ENCODE data around the gene LPAR3. TPM values are rescaled to one million over a fixed set of nuclear protein-coding genes. Genes with fewer than 3 reads are reported as not detected.
A peak's percentile ranks its signal among the peaks of the same experiment; 100 is the strongest.
"Not testable (repeated sequence)": the region's sequence is repeated elsewhere in the genome, so short reads cannot be mapped to it uniquely, and the experiment has no call there.

The LPAR3 gene, protein sequence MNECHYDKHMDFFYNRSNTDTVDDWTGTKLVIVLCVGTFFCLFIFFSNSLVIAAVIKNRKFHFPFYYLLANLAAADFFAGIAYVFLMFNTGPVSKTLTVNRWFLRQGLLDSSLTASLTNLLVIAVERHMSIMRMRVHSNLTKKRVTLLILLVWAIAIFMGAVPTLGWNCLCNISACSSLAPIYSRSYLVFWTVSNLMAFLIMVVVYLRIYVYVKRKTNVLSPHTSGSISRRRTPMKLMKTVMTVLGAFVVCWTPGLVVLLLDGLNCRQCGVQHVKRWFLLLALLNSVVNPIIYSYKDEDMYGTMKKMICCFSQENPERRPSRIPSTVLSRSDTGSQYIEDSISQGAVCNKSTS
- polyA plus RNA-seq (ENCODE audit: insufficient read length in 10 of 10): 1 to 10 TPM in 1 of 10 donors, under 1 TPM in 7, not detected in 2; 0.05 to 1.3 (median 0.13) TPM
- long read RNA-seq, donor 1: 0 reads
- long read RNA-seq, donor 2: 0 reads
- long read RNA-seq, donor 3: 0 reads
- long read RNA-seq, donor 4: 0 reads
- long read RNA-seq, donor 5: 0 reads
- long read RNA-seq, donor 6: 0 reads
- long read RNA-seq, donor 7: 0 reads
- long read RNA-seq, donor 8: 0 reads
- long read RNA-seq, donor 9: 0 reads

DNA sequence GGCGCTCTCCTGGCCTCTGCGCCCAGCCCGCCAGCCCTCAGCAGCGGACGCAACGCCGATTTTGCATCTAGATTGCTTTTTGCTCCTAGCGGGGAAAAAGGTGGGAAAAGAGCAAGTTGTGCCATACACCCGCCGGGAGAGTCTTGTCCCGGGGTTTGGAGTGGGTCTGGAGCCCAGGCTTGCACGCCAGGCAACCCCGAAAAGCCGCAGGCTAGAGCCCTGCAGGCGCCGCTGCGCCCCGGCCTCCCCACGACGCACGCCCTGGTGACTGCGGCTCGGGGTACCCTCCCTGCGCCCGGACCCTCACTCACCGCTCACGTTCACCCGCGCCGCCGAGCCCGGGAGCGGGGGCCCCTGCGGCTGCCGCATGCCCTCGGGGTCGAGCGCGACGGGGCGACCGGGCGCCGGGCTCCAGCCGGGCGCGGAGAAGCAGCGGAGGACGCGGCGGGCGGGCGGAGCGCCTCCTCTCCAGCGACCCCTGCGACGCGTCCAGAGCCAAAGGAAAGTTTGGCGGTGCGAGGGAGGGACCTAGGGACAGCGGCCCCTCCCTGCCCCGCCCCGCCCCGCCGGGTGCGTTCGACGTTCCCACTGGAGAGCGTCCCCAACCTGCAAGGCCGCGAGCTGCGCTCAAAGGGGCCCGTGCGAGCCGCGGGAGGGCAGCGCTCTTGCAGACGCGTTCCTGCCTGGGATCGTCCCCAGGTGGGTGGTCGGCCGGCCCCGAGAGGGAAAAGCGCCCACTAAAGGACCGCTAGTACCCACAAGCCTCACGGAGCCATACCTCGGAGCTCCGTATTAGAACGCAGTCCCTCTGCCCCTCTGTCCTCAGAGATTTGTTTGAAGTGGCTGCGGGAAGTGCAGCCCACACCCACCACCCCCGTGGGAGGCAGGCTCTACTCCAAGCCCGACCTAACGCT is at the start of gene LPAR3:
LPAR3 (minus strand) TSS at position 502 of the 914 bp plus-strand sequence. CDS start 27,086 bp downstream, outside the sequence.
- DNase-seq: peak in 1 of 3 donors; percentile 16

DNA sequence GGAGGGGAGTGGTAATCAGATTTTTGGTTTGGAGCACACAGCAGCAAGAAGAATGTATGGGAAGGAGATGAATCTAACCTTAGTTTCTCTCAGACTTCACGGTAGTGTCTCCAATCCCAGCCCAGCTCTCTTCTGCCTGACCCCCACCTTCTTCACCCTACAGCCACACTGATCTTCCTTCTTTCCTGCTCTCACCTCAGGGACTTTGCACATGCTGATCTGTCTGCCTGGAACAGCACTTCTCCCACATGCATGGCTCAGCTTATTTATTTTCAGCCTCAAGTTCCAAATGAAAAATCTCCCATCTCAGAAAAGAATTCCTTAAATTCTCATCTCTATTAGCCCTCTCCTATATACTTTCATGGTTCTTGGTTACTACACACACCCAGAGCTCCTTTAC is 48.8 kb upstream of the LPAR3 start:
- DNase-seq: no peak

GRCh38 chr1:84940481-84940880 is 47.5 kb upstream of the LPAR3 start:
- DNase-seq: no peak

DNA sequence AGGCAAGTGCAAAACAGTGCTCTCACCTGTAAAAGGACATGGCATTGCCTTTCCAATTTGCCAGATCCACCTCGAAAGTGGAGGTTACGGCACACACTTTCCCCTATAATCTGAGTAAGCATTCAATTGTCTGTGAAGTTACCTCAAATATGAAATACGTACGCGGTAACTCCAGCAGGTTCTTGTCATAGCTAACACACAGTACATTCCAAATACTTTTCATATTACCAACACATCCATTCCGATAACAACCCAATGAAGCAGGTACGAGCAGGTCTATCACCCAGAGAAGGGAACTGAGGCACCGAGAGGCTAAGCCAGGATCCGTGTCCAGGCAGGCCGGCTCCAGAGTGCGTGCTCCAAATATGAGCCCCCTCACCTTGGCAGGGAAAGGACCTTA is 46.8 kb upstream of the LPAR3 start:
- no peak for DNase-seq

GRCh38 chr1:84939151-84939550 is 46.1 kb upstream of the LPAR3 start:
- peak in 1 of 3 donors; percentile 18 for DNase-seq

GRCh38 chr1:84936116-84936810 is 43.3 kb upstream of the LPAR3 start:
- DNase-seq: peak; percentile 61 to 81 (median 69)

- no peak for DNase-seq
Observed at GRCh38 chr1:84933011-84933611, 40.1 kb upstream of the LPAR3 start.

GRCh38 chr1:84930831-84931230 is 37.8 kb upstream of the LPAR3 start:
- DNase-seq: no peak

DNA sequence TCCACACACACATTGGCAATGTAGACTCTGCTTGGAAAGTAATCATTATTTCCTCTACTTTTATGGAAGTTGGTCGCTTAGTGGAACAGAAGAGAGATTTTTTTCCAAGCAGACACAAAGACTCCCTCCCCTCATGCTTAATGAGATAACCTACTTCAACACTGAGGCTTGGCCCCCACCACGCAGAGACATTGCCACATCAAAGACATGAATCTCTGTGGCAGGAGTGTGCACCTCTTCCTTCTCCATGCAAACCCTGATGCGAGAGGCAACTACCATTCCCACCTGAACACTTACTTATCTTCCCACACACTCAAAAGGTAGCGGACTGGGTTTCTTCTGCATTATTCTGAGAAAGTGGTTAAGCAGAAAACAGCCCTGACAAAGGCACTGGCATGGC is 37.3 kb upstream of the LPAR3 start:
- no peak for DNase-seq

DNA sequence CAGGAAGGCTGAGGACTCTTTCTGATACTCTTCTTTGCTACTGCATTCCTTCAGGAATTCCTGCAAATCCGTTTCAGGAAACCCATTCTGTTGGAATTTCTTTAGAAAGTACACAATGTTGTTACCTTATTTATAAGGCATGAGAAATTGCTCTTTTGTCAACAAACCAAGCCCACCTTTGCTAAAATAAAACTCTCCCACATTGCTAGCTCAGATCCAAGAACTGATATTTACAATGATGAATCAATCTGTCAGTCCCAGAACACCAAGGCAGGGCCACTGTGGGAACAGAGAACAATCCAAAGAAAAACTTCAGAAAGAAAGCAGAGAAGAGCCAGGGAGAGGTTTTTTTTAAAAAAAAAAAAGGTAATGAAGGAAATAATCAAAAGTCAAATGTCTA is 36.6 kb upstream of the LPAR3 start:
- DNase-seq: no peak

- DNase-seq: no peak
Observed at GRCh38 chr1:84928979-84929378, 36.0 kb upstream of the LPAR3 start.

- no peak for DNase-seq
Observed at GRCh38 chr1:84923317-84923716, 30.3 kb upstream of the LPAR3 start.

DNA sequence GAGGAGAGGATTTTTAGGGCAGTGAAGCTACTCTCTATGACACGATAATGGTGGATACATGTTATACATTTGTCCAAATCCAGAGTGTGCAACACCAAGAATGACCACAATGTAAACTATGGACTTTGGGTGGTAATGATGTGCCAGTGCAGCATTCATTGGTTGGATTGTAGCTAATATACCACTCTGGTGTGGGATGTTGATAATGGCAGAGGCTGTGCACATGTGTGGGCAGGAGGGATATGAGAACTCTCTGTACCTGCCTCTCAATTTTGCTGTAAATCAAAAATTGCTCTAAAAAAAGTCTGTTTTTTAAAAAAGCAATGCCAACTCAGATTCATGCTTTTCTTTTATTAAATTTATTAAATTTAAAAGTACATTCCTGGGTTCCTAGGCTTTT is 27.2 kb upstream of the LPAR3 start:
- no peak for DNase-seq

DNA sequence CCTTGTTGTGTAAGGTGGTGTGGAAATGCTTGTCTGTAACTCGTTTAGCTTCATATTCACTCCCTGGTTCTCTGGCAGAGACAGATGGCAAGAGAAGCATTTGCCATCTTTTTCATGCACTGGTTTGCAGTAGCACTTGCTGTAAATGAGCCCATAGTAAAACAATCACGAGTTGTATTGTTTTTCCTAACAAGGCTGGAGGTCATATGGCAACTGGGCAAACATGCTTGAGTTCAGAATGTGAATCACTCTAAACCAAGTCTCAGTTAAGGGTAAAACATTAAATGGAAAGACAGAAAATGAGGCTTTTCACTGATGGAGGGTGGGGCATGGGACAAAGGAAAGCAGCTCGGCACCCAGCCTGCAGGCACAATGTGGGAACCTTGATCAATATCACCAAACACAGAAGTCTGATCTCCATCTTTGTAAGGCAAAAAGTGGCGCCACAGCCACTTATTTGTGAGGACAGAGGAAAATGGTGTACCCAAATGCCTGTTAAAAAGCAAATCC is 26.5 kb upstream of the LPAR3 start:
- no peak for DNase-seq

DNA sequence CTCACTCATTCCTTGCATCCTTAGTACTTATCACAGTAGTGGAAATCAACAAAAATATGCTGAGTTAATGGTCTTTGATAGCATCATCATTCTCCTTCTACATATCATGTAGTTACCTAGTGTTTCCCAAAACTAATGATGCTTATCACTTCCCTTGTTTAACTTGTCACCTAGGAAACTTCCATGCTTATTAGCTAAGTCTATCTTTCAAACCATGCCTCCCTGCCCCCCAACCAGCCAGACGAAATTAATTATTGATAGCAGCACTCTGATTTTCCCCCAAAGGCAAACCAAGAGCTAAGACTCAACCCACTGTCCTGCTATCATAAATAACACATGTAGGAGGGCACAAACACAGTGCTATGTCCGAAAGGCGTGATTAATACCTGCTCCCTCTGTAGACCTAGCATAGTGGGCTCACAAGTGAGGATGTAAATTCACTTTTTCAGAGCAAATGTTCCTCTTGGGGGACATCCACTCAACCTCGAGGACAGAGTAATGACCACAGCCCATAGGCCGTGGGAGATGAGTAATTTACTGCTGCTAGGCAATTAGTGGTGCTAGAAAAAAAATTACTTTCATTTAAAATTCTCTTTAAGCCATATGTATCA is 25.8 kb upstream of the LPAR3 start:
- no peak for DNase-seq

DNA sequence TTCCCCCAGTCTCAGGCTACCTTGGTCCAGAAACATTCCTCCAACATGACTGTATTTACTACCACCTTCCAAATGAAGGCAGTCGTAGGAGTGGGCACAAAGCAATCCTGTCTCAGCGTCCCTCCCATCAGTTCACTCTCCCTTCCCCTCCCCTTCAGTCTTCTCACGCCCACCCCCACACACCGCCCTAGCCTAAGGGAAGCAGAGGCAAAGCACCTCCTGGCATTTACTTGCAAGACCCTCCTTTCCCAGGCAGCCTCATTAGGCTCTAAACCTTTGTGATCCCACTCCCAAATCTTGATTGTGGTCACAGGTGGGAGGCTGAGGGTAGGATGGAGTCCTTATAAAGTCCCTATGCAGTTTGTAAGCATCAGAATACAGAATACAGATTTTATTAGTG is 23.9 kb upstream of the LPAR3 start:
- DNase-seq: no peak

DNA sequence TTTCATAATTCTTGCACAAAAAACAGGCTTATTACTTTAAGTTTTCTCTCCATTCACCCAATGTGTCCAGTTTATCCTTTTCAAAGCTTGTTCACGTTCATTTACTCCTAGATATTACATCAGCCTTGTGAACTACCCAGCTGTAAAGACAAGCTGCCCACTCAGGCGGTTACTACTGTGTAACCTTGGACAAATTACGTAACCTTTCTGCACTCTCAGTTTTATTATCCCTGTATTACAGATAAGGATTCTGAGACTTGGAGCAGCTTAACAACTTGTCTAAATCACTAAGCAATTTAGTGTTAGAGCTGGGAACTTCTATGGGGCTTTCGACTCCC is 20.5 kb upstream of the LPAR3 start:
- no peak for DNase-seq

DNA sequence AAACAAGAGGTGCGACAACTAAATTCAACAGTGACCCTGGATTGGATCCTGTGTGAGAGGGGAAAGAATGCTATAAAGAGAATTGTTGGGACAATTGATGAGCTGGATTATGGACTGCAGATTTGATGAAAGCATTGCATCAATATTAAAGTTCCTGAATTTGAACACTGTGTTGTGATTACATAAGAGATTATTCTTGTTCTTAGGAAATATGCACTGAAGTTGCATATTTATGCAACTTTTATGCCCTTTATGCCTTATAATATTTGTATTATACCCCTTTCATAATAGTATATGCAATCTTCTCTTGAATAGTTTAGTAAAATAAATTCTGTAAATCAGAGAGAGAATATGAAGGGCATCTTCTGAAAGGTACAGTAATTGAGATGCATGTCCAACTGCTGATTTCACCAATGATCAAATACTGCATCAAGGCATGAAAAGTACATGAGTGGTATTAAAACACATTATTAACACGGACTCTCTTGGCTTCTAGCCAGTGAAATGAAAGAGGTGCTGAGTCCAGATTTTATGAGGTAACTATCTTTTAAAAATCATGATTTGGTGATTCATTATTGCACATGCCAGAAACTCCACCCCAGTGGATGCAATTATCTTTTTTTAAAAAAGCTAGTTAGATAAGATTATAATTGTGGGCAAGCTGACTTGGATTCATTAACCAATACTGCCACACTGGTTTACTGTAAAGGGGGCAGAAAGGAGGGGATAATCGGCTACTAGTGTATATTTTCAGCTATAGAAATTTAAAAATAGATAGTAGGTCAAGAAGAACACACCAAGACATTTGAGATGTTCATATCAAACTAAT is 19.9 kb upstream of the LPAR3 start:
- no peak for DNase-seq

DNA sequence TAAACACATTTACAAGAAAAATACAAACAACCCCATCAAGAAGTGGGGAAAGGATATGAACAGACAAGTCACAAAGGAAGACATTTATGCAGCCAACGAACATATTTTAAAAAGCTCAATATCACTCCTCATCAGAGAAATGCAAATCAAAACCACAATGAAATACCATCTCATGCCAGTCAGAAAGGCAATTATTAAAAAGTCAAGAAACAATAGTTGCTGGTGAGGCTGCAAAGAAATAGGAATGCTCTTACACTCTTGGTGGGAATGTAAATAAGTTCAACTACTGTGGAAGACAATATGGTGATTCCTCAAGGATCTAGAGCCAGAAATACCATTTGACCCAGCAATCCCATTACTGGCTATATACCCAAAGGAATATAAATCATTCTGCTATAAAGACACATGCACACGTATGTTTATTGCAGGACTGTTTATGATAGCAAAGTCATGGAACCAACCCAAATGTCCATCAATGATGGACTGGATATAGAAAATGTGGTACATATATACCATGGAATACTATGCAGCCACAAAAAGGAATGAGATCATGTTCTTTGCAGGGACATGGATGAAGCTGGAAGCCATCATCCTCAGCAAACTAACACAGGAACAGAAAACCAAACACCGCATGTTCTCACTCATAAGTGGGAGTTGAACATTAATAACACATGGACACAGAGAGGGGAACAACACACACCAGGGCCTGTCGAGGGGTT is 15.9 kb upstream of the LPAR3 start:
- DNase-seq: not testable (repeated sequence)

Data from muscle of back (tissue), 13 donors.